GM21515 (cell line): ENCODE results near the gene KCNK16.

Experiments used
- ATAC-seq: cut with Tn5 transposase; IDR thresholded peaks from one replicate; pipeline ENCODE4 v1.9.1; 2021; ENCODE audit not compliant: unreplicated experiment

KCNK16 gene

DNA sequence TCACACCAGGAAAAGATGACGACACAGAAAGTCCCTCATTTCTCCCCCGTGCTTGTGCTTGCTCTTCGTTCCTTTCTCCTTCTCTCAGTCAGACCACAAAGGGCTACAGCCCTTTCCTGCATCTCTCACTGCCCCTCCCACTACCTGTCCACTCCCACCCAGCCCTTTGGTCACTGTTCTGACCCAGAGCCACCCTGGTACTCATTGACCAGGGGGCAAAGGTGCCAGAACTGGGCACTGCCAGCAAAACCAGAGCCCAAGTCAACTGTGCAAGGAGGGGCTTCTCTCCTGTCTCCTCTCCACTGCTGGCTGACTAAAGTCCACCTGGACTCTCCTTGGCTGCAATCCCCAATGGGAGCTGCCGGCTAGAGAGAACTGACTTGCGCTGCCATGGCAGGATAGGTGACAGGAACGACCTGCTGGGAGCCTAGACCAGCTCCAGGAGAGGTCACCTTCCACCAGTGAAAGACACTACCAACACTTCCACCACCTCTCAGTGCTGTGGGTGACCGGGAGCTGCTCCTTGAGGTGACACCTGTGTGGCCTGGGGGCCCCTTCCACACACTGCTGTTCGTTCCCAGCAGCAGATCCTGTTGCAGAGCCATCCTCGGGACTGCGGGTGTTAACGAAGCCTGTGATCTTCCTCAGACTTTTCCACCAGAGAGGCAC, 41.1 kb downstream of the KCNK16 start:
- ATAC-seq = no peak

- no peak for ATAC-seq
Observed at GRCh38 chr6:39280247-39280731, 42.2 kb downstream of the KCNK16 start.

DNA sequence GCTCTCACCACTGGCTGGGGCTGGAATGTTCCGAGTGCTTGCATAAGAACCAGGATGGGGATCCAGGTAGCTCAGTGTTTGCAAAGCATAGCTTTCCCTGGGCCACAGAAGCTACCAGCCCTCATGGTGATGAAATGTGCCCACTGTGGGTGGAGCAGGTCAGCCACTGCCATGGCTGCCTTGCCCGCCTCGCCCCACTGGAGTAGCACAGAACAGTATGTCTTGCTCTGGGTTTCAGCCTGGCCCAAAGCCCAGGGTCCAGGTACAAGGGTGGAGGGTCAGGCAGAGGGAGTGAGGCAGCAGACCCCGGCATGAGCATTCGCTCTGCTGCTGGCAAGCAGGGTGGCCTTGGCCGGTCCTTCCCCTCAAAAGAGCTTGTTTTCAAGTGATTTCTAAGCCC, 43.0 kb downstream of the KCNK16 start:
- ATAC-seq = no peak

- ATAC-seq = no peak
Observed at GRCh38 chr6:39276379-39276995, 46.0 kb downstream of the KCNK16 start.

GRCh38 chr6:39274903-39275302, 47.6 kb downstream of the KCNK16 start:
- ATAC-seq = no peak

- no peak for ATAC-seq
Observed at GRCh38 chr6:39274471-39274870, 48.0 kb downstream of the KCNK16 start.

GRCh38 chr6:39273406-39273821, 49.1 kb downstream of the KCNK16 start:
- no peak for ATAC-seq

GRCh38 chr6:39269961-39270360, 52.5 kb downstream of the KCNK16 start:
- no peak for ATAC-seq

DNA sequence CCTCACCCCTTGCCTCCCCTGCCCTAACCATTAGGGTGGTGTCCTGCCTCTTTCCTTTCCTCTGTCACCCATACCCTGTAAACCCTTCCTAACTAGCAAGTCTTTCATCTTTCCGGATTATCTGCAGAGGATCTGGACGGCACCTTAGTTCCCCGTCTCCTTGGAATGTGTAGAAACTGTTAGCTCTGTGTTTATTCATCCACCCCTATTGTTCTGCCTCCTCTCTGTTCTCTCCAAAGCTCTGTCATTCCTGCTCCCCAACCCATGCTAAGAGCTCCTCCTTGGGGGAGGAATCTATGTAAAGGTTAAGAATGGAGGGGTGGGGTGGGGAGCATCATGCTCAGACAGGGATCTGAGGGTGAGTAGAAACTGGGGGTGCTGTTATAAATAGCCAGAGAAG, 53.8 kb downstream of the KCNK16 start:
- ATAC-seq = no peak

- no peak for ATAC-seq
Observed at GRCh38 chr6:39268171-39268570, 54.3 kb downstream of the KCNK16 start.

GRCh38 chr6:39266782-39267355, 55.6 kb downstream of the KCNK16 start:
- ATAC-seq = no peak

DNA sequence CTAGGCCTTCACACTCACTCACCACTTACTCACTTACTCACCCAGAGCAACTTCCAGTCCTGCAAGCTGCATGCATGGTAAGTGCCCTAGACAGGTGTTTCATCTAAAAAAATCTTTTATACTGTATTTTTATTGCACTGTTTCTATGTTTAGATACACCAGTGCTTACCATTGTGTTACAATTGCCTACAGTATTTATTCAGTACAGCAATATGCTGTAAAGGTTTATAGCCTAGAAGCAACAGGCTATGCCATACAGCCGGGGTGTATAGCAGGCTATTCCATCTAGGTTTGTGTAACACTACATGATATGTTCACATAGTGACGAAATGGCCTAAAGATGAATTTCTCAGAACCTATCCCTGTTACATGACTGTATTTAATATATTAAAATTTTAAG, 56.1 kb downstream of the KCNK16 start:
- ATAC-seq = no peak
